Tibial nerve (tissue), 4 donors: ENCODE data around the gene ELOA. TPM values are rescaled to one million over a fixed set of nuclear protein-coding genes. Genes with fewer than 3 reads are reported as not detected.

Experiments used
- DNase-seq, 2 donors: peaks; one replicate each; pipeline ENCODE4 v3.0.0-alpha.2; 2019; ENCODE audit warnings: low spot score in 2 of 2
- H3K27ac ChIP-seq, 4 donors: fragments of 200-600 bp; sonication (generic) in 3 of 4; one replicate each; pipeline ENCODE4 v1.5.1; 2017 to 2019; ENCODE audit warnings: mild to moderate bottlenecking in 1 of 4
- H3K27me3 ChIP-seq, 2 donors: fragments of 200-600 bp; sonication (generic) in 1 of 2; one replicate each; pipeline versions ENCODE4 v1.5.1 to v1.6.0; 2017 to 2019
- H3K36me3 ChIP-seq, 3 donors: fragments of 200-600 bp; sonication (generic); one replicate each; pipeline ENCODE4 v1.5.1; 2018 to 2019
- H3K4me1 ChIP-seq, 4 donors: fragments of 200-600 bp; sonication (generic) in 3 of 4; one replicate each; pipeline ENCODE4 v1.5.1; 2017 to 2019
- H3K4me3 ChIP-seq, 4 donors: fragments of 200-600 bp; sonication (generic) in 3 of 4; one replicate each; pipeline ENCODE4 v1.5.1; 2017 to 2019; ENCODE audit warnings: mild to moderate bottlenecking in 1 of 4, moderate library complexity in 1 of 4
- H3K9me3 ChIP-seq, 4 donors: fragments of 200-600 bp; sonication (generic) in 3 of 4; one replicate each; pipeline ENCODE4 v1.5.1; 2017 to 2019
- CTCF ChIP-seq, 5 experiments: fragments of 200-600 bp in 3 of 5; fragments of 450-650 bp in 2 of 5; sonication (generic) in 3 of 5; IDR thresholded peaks; one replicate each; pipeline ENCODE4 v1.5.1; 2016 to 2019; ENCODE audit warnings: antibody characterized with exemption in 5 of 5, mild to moderate bottlenecking in 3 of 5, moderate library complexity in 2 of 5
- EP300 ChIP-seq, 2 donors: sonication (generic); formaldehyde crosslinking; IDR thresholded peaks; one replicate each; pipeline ENCODE4 v1.6.1; 2017; ENCODE audit warnings: antibody characterized with exemption in 2 of 2, mild to moderate bottlenecking in 1 of 2
- POLR2A ChIP-seq, 2 donors: fragments of 450-650 bp; IDR thresholded peaks; one replicate each; pipeline ENCODE4 v1.6.1; 2017; ENCODE audit warnings: antibody characterized with exemption in 2 of 2, mild to moderate bottlenecking in 2 of 2, moderate library complexity in 2 of 2
- WGBS, 2 donors: methylation state at CpG; one replicate each; pipeline ENCODE4 v1.1.5; 2018; 5-methylcytosine and 5-hydroxymethylcytosine counted together
- total RNA-seq, 4 donors: library from RNA; depleted of rRNA; stranded (reverse); fragments of >200 nt; gene quantifications; one replicate each; pipeline ENCODE4 v1.1.0, GENCODE V29; 2016

The ELOA gene
- total RNA-seq, 4 donors from 2014 or later: 21.4 to 32.7 (median 23.7) TPM

DNA sequence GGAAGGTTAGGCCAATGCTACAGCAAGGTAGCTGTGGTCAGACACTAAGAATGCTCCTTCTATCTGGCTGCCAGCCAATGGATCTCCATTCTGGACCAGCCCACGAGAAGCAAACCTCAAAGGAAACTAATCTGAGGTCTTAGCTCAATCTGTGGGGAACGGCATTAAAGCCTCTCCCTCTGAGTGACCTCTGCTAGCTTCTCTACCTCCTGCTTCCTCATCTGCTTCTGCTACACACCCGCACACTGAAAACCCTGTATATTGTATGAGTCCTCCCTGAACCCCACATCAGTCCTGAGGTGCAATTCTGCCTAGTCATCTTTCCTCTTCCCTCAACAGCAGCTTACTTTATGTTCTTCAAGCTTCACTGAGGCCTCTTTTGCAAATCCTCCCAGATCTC, 64.2 kb downstream of the ELOA start:
- DNase-seq: no peak
- no peaks in the 10 kb centered on the region for H3K27me3 ChIP-seq
- WGBS, 2 donors: 66 to 69% methylated on average over 3 of the region's 3 CpGs
- H3K4me3 ChIP-seq: no peak overlapping the region
- no peak for TF ChIP-seq EP300 (IDR thresholded peaks at IDR 0.05)
- no peak for TF ChIP-seq CTCF (IDR thresholded peaks at IDR 0.05)
- no peak for TF ChIP-seq POLR2A (IDR thresholded peaks at IDR 0.05)
- H3K4me1 ChIP-seq: peaks cover 0 to 9% (median 0%) of the 10 kb centered on the region in 4 donors
- no peaks in the 10 kb centered on the region for H3K9me3 ChIP-seq
- peaks cover 0 to 59% (median 0%) of the 10 kb centered on the region in 3 donors for H3K36me3 ChIP-seq
- no peak overlapping the region for H3K27ac ChIP-seq

DNA sequence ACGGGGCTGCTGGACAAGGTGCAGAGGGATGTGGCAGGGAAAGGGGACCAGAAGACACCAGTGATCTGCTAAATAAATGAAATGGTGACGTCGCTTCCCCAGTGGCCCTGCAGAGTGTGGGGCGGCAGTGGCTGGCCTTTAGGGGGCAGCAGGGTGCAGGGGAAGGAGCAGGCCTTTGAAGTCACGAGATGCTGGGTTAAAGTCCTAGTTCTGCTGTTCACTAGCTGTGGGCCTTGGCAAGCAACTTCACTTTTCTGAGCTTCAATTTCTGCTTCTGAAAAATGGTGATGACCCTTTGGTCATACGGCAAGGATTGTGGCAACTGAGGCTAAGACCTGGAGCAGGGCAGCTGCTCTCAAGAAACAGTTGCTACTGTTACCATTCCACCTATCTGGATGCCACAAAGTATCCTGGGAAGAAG, 66.5 kb downstream of the ELOA start:
- no peaks in the 10 kb centered on the region for H3K27me3 ChIP-seq
- peak overlapping the region in 2 of 4 donors; percentile 42 to 53 for H3K27ac ChIP-seq
- no peaks in the 10 kb centered on the region for H3K9me3 ChIP-seq
- no peak overlapping the region for H3K4me3 ChIP-seq
- DNase-seq: peak in 1 of 2 donors; percentile 60
- H3K36me3 ChIP-seq: peaks cover 0 to 62% (median 8%) of the 10 kb centered on the region in 3 donors
- TF ChIP-seq POLR2A (IDR thresholded peaks at IDR 0.05) (no peak), CTCF (IDR thresholded peaks at IDR 0.05) (peak; percentile 46 to 71 (median 58))
- 24 to 31% methylated on average over 6 of the region's 6 CpGs for WGBS, 2 donors
- H3K4me1 ChIP-seq: peaks cover 0 to 9% (median 0%) of the 10 kb centered on the region in 4 donors

DNA sequence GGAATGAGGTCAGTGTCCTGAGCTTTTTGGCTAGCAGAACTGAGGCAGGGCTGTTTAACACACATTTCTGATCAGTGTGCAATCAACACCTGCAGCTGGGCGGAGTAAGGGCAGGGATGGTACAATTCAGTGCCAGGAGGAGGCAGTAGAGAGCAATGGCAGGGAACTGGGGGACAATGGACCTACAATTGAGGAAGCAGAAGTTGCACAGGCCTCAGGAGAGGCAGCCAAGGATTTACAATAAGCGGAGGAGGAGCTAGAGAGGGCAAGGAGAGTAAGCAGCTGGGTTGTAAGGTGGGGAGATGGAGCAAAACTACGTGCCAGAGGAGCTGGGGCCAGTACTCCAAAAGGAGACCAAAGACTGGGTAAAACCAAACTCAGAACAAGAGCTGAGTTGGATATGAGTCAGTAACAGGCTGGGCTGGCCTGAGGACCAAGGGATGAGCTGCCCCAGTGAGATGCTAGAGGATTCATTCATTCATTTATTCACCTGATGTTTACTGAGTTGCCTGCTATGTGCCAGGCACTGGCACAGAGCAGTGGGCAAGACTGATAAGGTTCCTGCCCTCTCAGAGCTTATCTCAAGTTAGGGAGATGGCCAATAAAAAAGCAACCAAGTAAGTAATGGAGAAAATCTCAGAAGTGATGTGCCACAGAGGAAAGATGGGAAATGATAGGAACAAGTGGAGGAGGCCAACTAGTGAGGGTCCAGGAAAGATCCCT, 67.7 kb downstream of the ELOA start:
- no peak for DNase-seq
- TF ChIP-seq POLR2A (IDR thresholded peaks at IDR 0.05): no peak
- no peak for TF ChIP-seq EP300 (IDR thresholded peaks at IDR 0.05)
- TF ChIP-seq CTCF (IDR thresholded peaks at IDR 0.05): peak; percentile 11 to 56 (median 49)
- H3K27ac ChIP-seq: peak overlapping the region in 1 of 4 donors; percentile 4
- H3K9me3 ChIP-seq: no peaks in the 10 kb centered on the region
- no peaks in the 10 kb centered on the region for H3K27me3 ChIP-seq
- H3K4me1 ChIP-seq: peaks cover 0 to 9% (median 0%) of the 10 kb centered on the region in 4 donors
- H3K36me3 ChIP-seq: peaks cover 0 to 74% (median 16%) of the 10 kb centered on the region in 3 donors
- H3K4me3 ChIP-seq: no peak overlapping the region
- 48 to 55% methylated on average over 3 of the region's 3 CpGs for WGBS, 2 donors

Other genes starting within 250 kb of the ELOA start
- gene E2F2, start 212.2 kb upstream of the ELOA start, total RNA-seq: under 1 TPM in 3 of 4 donors, not detected in 1; 0.20 to 0.30 (median 0.21) TPM
- gene ID3, start 184.0 kb upstream of the ELOA start, total RNA-seq: 100 to 1,000 TPM; 263 to 369 (median 312) TPM
- gene RPL11, start 51.7 kb upstream of the ELOA start, total RNA-seq: 100 to 1,000 TPM; 739 to 843 (median 765) TPM
- gene PITHD1, start 34.9 kb downstream of the ELOA start, total RNA-seq: 100 to 1,000 TPM in 1 of 4 donors, 10 to 100 TPM in 3; 64.2 to 105 (median 68.0) TPM
- gene LYPLA2, start 47.7 kb downstream of the ELOA start, total RNA-seq: 10 to 100 TPM; 23.6 to 36.3 (median 31.6) TPM
- 10 to 100 TPM; 12.6 to 21.6 (median 15.8) TPM for gene GALE, start 57.3 kb downstream of the ELOA start, total RNA-seq
- gene HMGCL, start 82.0 kb downstream of the ELOA start, total RNA-seq: 10 to 100 TPM; 38.7 to 53.3 (median 44.3) TPM
- 10 to 100 TPM; 19.4 to 26.9 (median 22.0) TPM for gene FUCA1, start 124.8 kb downstream of the ELOA start, total RNA-seq
- not detected for gene CNR2, start 169.9 kb downstream of the ELOA start, total RNA-seq
- gene PNRC2, start 216.4 kb downstream of the ELOA start, total RNA-seq: 10 to 100 TPM; 73.2 to 88.5 (median 77.5) TPM
- 100 to 1,000 TPM in 1 of 4 donors, 10 to 100 TPM in 3; 58.6 to 113 (median 89.9) TPM for gene SRSF10, start 236.9 kb downstream of the ELOA start, total RNA-seq